ENCODE data around the gene ZNF439. TPM values are rescaled to one million over a fixed set of nuclear protein-coding genes. Genes with fewer than 3 reads are reported as not detected.

The ZNF439 gene
- total and polyA plus RNA-seq, 2 of the 8 experiments (the other 6 are each of a cell fraction or from before 2014, with no cell fraction given): 0.09 TPM; not detected in 1

- no peak for TF ChIP-seq CHD7 (IDR thresholded peaks at IDR 0.05; ENCODE audit: insufficient replicate concordance, low read length)
- TF ChIP-seq CBX5 (IDR thresholded peaks at IDR 0.05; ENCODE audit: low read depth, low read length): no peak
- no peak for TF ChIP-seq KDM5A (IDR thresholded peaks at IDR 0.05; ENCODE audit: low read length)
- TF ChIP-seq SUZ12 (IDR thresholded peaks at IDR 0.05; ENCODE audit: low read length): no peak
- no peak for TF ChIP-seq SAP30 (IDR thresholded peaks at IDR 0.05; ENCODE audit: insufficient read depth, insufficient replicate concordance, low read length)
- TF ChIP-seq KDM4A (IDR thresholded peaks at IDR 0.05; ENCODE audit: low read depth, low read length, severe bottlenecking): no peak
Observed at GRCh38 chr19:11902228-11902627, 53.7 kb downstream of the ZNF439 start (continued).

Measured in H1 (cell line).